Transverse colon (tissue), 4 donors: Measurements from ENCODE around the gene BACH1. TPM values are rescaled to one million over a fixed set of nuclear protein-coding genes. Genes with fewer than 3 reads are reported as not detected.

Experiments
- DNase-seq: peaks from one replicate; pipeline ENCODE4 v3.0.0-alpha.2; 2019
- H3K27ac ChIP-seq, 4 donors: fragments of 200-600 bp; sonication (generic); 2 replicates each; pipeline ENCODE4 v1.5.1; 2016 to 2018; ENCODE audit warnings: inconsistent platforms in 4 of 4
- H3K27me3 ChIP-seq: fragments of 200-600 bp; sonication (generic); 2 replicates; pipeline ENCODE4 v1.5.1; 2017; ENCODE audit warnings: inconsistent platforms
- H3K36me3 ChIP-seq, 4 donors: fragments of 200-600 bp; sonication (generic); 2 replicates each; pipeline ENCODE4 v1.5.1; 2017 to 2019; ENCODE audit warnings: inconsistent platforms in 4 of 4
- H3K4me1 ChIP-seq, 4 donors: fragments of 200-600 bp; sonication (generic); 2 replicates each; pipeline ENCODE4 v1.5.1; 2017 to 2020; ENCODE audit warnings: inconsistent platforms in 4 of 4
- H3K4me3 ChIP-seq, 4 donors: fragments of 200-600 bp; sonication (generic); 1 replicate in 1 of 4; 2 replicates in 3 of 4; pipeline versions ENCODE4 v1.5.1 to v1.6.1; 2017 to 2019; ENCODE audit warnings: inconsistent platforms in 4 of 4
- H3K9me3 ChIP-seq, 2 donors: fragments of 200-600 bp; sonication (generic); 2 replicates each; pipeline ENCODE4 v1.5.1; 2017 to 2019; ENCODE audit warnings: inconsistent platforms in 2 of 2
- EP300 ChIP-seq: sonication (generic); formaldehyde crosslinking; IDR thresholded peaks from one replicate; pipeline ENCODE4 v1.6.1; 2017; ENCODE audit warnings: antibody characterized with exemption, low read depth
- POLR2A ChIP-seq: fragments of 450-650 bp; IDR thresholded peaks from one replicate; pipeline ENCODE4 v1.6.1; 2016; ENCODE audit warnings: antibody characterized with exemption, mild to moderate bottlenecking, moderate library complexity
- POLR2AphosphoS5 ChIP-seq, 3 donors: sonication (generic); formaldehyde crosslinking; IDR thresholded peaks; one replicate each; pipeline ENCODE4 v1.6.1; 2016; ENCODE audit warnings: antibody characterized with exemption in 3 of 3
- WGBS, 2 donors: methylation state at CpG; one replicate each; pipeline ENCODE4 v1.1.5; 2018; ENCODE audit warnings: low coverage in 1 of 2; 5-methylcytosine and 5-hydroxymethylcytosine counted together
- in situ Hi-C, 4 donors: fragments of 200-750 bp; cut with MboI; loops; one replicate each; pipeline versions ENCODE4 v1.15.0 to v1.15.1; 2017; ENCODE audit warnings: low sequenced_read_pairs in 3 of 4, low pct_ligation_motif_present in 1 of 4, low pct_unique_long_range_greater_than_20kb in 1 of 4
- intact Hi-C: fragments of 100-400 bp; cut with DNase I; formaldehyde crosslinking; loops from one replicate; pipeline ENCODE4 v1.15.1; 2023; ENCODE audit warnings: low total_unique reads
- total RNA-seq, 4 donors: library from RNA; depleted of rRNA; stranded (reverse); fragments of >200 nt; gene quantifications; one replicate each; pipeline ENCODE4 v1.1.0, GENCODE V29; 2016
- TF ChIP-seq, protein P1 (sequence below), 5 experiments: fragments of 200-600 bp in 3 of 5; fragments of 450-650 bp in 2 of 5; sonication (generic) in 3 of 5; IDR thresholded peaks; 1 replicate in 2 of 5; 2 replicates in 3 of 5; pipeline ENCODE4 v1.5.1; 2016 to 2017; ENCODE audit warnings: antibody characterized with exemption in 5 of 5, inconsistent platforms in 3 of 5, mild to moderate bottlenecking in 2 of 5, moderate library complexity in 1 of 5

Gene BACH1
- total RNA-seq, 4 donors from 2014 or later: 31.8 to 92.1 (median 42.0) TPM

- Histone ChIP-seq H3K4me1 (peaks cover 0 to 6% (median 0%) of the 10 kb centered on the region in 4 donors), H3K27ac (no peak overlapping the region), H3K36me3 (no peaks in the 10 kb centered on the region), H3K4me3 (no peak overlapping the region), H3K27me3 (no peaks in the 10 kb centered on the region), H3K9me3 (no peaks in the 10 kb centered on the region)
- intact Hi-C loops (no loop called here), in situ Hi-C loops (no loop called here)
- 86 to 95% methylated on average over 3 of the region's 3 CpGs for WGBS, 2 donors
- TF ChIP-seq POLR2A (no peak), POLR2AphosphoS5 (IDR thresholded peaks at IDR 0.05) (no peak), EP300 (no peak)
- TF ChIP-seq, protein P1, sequence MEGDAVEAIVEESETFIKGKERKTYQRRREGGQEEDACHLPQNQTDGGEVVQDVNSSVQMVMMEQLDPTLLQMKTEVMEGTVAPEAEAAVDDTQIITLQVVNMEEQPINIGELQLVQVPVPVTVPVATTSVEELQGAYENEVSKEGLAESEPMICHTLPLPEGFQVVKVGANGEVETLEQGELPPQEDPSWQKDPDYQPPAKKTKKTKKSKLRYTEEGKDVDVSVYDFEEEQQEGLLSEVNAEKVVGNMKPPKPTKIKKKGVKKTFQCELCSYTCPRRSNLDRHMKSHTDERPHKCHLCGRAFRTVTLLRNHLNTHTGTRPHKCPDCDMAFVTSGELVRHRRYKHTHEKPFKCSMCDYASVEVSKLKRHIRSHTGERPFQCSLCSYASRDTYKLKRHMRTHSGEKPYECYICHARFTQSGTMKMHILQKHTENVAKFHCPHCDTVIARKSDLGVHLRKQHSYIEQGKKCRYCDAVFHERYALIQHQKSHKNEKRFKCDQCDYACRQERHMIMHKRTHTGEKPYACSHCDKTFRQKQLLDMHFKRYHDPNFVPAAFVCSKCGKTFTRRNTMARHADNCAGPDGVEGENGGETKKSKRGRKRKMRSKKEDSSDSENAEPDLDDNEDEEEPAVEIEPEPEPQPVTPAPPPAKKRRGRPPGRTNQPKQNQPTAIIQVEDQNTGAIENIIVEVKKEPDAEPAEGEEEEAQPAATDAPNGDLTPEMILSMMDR (IDR thresholded peaks at IDR 0.05): no peak
- no peak for DNase-seq
Measured at GRCh38 chr21:29389136-29389535, 90.4 kb downstream of the BACH1 start.

DNA sequence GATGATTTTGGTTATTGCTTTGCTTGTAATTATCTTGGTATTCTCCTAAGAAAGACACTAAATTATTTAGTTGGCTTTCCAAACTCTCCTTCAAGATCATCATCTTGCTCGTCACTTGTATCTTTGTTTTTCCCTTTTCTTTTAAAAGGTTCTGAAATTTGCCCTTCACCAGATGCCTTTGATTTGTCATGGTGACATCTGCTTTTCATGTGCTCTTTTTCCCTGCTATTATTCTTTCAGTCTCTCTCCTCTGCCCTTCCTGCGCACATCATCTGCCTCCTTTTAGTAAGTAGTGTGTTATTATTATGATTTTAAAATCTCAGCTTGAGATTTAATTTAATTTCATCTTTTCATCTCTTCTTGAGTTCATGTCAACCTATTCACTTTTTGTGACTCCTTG is 92.1 kb downstream of the BACH1 start:
- H3K9me3 ChIP-seq: no peaks in the 10 kb centered on the region
- intact Hi-C loops (no loop called here), in situ Hi-C loops (no loop called here)
- 95 to 100% methylated on average over 2 of the region's 2 CpGs for WGBS, 2 donors
- no peak overlapping the region for H3K4me3 ChIP-seq
- H3K36me3 ChIP-seq: no peaks in the 10 kb centered on the region
- no peaks in the 10 kb centered on the region for H3K27me3 ChIP-seq
- H3K27ac ChIP-seq: no peak overlapping the region
- TF ChIP-seq POLR2AphosphoS5 (IDR thresholded peaks at IDR 0.05) (no peak), POLR2A (no peak), EP300 (no peak)
- TF ChIP-seq, protein P1 (IDR thresholded peaks at IDR 0.05): no peak
- H3K4me1 ChIP-seq: no peaks in the 10 kb centered on the region
- no peak for DNase-seq

DNA sequence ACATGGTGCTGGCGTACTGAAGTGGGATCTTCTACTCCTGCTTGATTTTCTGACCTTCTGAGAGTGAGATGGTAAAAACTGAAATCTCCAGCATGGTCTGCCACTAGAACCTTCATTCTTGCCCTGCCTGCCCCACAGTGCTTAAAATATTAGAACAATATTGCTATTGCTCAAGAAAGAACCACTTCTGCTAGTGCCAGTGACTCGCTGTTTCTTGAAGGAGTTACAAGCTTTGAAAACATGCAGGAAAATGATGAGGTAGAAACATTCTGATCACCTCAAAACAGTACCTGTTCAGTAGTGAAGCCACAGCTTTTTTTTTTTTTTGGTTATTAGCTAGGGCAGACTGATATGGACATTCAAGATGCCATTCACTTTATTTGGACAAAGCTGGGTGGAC is 95.3 kb downstream of the BACH1 start:
- H3K36me3 ChIP-seq: no peaks in the 10 kb centered on the region
- H3K4me1 ChIP-seq: no peaks in the 10 kb centered on the region
- no peaks in the 10 kb centered on the region for H3K9me3 ChIP-seq
- TF ChIP-seq POLR2AphosphoS5 (IDR thresholded peaks at IDR 0.05): no peak
- TF ChIP-seq, protein P1 (IDR thresholded peaks at IDR 0.05): no peak
- TF ChIP-seq POLR2A: no peak
- TF ChIP-seq EP300: no peak
- in situ Hi-C loops: no loop called here
- no peak overlapping the region for H3K27ac ChIP-seq
- no peak overlapping the region for H3K4me3 ChIP-seq
- 97 to 100% methylated on average over 2 of the region's 2 CpGs for WGBS, 2 donors
- DNase-seq: no peak
- intact Hi-C loops: no loop called here
- no peaks in the 10 kb centered on the region for H3K27me3 ChIP-seq

Other genes with a start within 250 kb of the BACH1 start
- gene CCT8, start 225.3 kb upstream of the BACH1 start, total RNA-seq: 100 to 1,000 TPM in 1 of 4 donors, 10 to 100 TPM in 3; 44.1 to 106 (median 63.4) TPM
- gene MAP3K7CL, start 168.3 kb upstream of the BACH1 start, total RNA-seq: 1 to 10 TPM in 3 of 4 donors, not detected in 1; 4.0 to 9.8 (median 9.3) TPM